Sigmoid colon (tissue), 4 donors: ENCODE data around the gene OPCML.

ENCODE experiments used
- CTCF ChIP-seq, 4 experiments: fragments of 450-650 bp in 3 of 4; fragments of 200-600 bp in 1 of 4; IDR thresholded peaks; one replicate each; pipeline ENCODE4 v1.5.1; 2016 to 2019; ENCODE audit warnings: antibody characterized with exemption in 4 of 4, mild to moderate bottlenecking in 3 of 4, moderate library complexity in 2 of 4
- EP300 ChIP-seq, 4 donors: sonication (generic); formaldehyde crosslinking; IDR thresholded peaks; one replicate each; pipeline ENCODE4 v1.6.1; 2017; ENCODE audit warnings: antibody characterized with exemption in 4 of 4
- POLR2A ChIP-seq, 2 donors: fragments of 450-650 bp; IDR thresholded peaks; one replicate each; pipeline ENCODE4 v1.6.1; 2016; ENCODE audit warnings: antibody characterized with exemption in 2 of 2, mild to moderate bottlenecking in 2 of 2, moderate library complexity in 2 of 2

GRCh38 chr11:132718711-132719671 lies 813.3 kb downstream of the OPCML start:
- TF ChIP-seq CTCF (IDR thresholded peaks at IDR 0.05) (no peak), POLR2A (IDR thresholded peaks at IDR 0.05) (no peak), EP300 (IDR thresholded peaks at IDR 0.05) (no peak)
